ENCODE measurements around the gene GRIA4.

GRIA4 gene

GRCh38 chr11:106022795-106023275, 413.0 kb downstream of the GRIA4 start:
- DNase-seq (ENCODE audit: low read depth, low spot score) = no peak

GRCh38 chr11:106030609-106031008, 420.7 kb downstream of the GRIA4 start:
- DNase-seq (ENCODE audit: low read depth, low spot score) = no peak
- peak overlapping the region; percentile 81 for H3K27ac ChIP-seq

More at GRCh38 chr11:106022795-106023275, 413.0 kb downstream of the GRIA4 start:
- no peak overlapping the region for H3K27ac ChIP-seq

GRCh38 chr11:106031202-106031810, 421.4 kb downstream of the GRIA4 start:
- DNase-seq (ENCODE audit: low read depth, low spot score) = peak; percentile 73
- H3K27ac ChIP-seq = peak overlapping the region; percentile 81

All from epithelial cell of prostate (primary cell).